WTC11 (cell line): Measurements from ENCODE around the gene CTNNA3. TPM values are rescaled to one million over a fixed set of nuclear protein-coding genes. Genes with fewer than 3 reads are reported as not detected.

Experiments
- ATAC-seq: fragments of 200-7000 bp; cut with Tn5 transposase; 2 replicates; pipeline ENCODE4 v1.10.0; 2021; ENCODE audit warnings: mild to moderate bottlenecking, moderate library complexity
- CTCF ChIA-PET: fragments of 300-600 bp; sonication (Branson Sonifier 250); formaldehyde crosslinking; loops from one replicate; lab custom pipeline; 2021; ENCODE audit warnings: antibody characterized with exemption; lab: Charles Lee
- POLR2A ChIA-PET: fragments of 350-600 bp; sonication (Branson Sonifier 250); formaldehyde crosslinking; loops from one replicate; lab custom pipeline; 2021; ENCODE audit warnings: antibody characterized with exemption; lab: Charles Lee
- DNase-seq: peaks from one replicate; pipeline ENCODE4 v3.0.0; 2021; ENCODE audit warnings: low spot score
- H3K27ac Mint-ChIP-seq: 2 replicates; pipeline ENCODE4 v1.8.0; 2021; ENCODE audit warnings: mixed read lengths
- H3K27me3 Mint-ChIP-seq: 2 replicates; pipeline ENCODE4 v1.8.0; 2021; ENCODE audit warnings: low read depth, mild to moderate bottlenecking, moderate library complexity, mixed read lengths
- H3K36me3 Mint-ChIP-seq: 2 replicates; pipeline ENCODE4 v1.8.0; 2021; ENCODE audit warnings: mixed read lengths
- H3K4me1 Mint-ChIP-seq: 2 replicates; pipeline ENCODE4 v1.8.0; 2022; ENCODE audit warnings: mixed read lengths
- H3K4me3 Mint-ChIP-seq: 2 replicates; pipeline ENCODE4 v1.8.0; 2021; ENCODE audit warnings: mild to moderate bottlenecking, moderate library complexity, mixed read lengths
- H3K9me3 Mint-ChIP-seq: 2 replicates; pipeline ENCODE4 v1.8.0; 2021; ENCODE audit warnings: mixed read lengths
- ATF1 ChIP-seq: sonication (generic); formaldehyde crosslinking; IDR thresholded peaks from 2 replicates; pipeline ENCODE4 v1.8.1; 2023; ENCODE audit warnings: mild to moderate bottlenecking, moderate library complexity, missing genetic modification reagents
- FOXJ3 ChIP-seq: sonication (generic); formaldehyde crosslinking; IDR thresholded peaks from 2 replicates; pipeline ENCODE4 v1.9.0; 2021; ENCODE audit warnings: missing genetic modification reagents, mild to moderate bottlenecking, borderline replicate concordance
- FOXP4 ChIP-seq: sonication (generic); formaldehyde crosslinking; IDR thresholded peaks from 2 replicates; pipeline ENCODE4 v1.8.0; 2022; ENCODE audit warnings: mild to moderate bottlenecking, missing genetic modification reagents
- HMGXB4 ChIP-seq: sonication (generic); formaldehyde crosslinking; IDR thresholded peaks from 2 replicates; pipeline ENCODE4 v1.8.1; 2023; ENCODE audit warnings: mild to moderate bottlenecking, moderate library complexity, missing genetic modification reagents
- JAZF1 ChIP-seq: fragments of 250-450 bp; sonication (Bioruptor Pico); IDR thresholded peaks from 2 replicates; pipeline ENCODE4 v1.9.0; 2021; ENCODE audit warnings: moderate library complexity, mild to moderate bottlenecking, inconsistent platforms
- NFYB ChIP-seq: sonication (generic); formaldehyde crosslinking; conservative IDR thresholded peaks from 2 replicates; pipeline ENCODE4 v1.8.0; 2022; ENCODE audit warnings: low read depth, missing genetic modification reagents
- NR1H2 ChIP-seq: sonication (generic); formaldehyde crosslinking; IDR thresholded peaks from 2 replicates; pipeline ENCODE4 v1.9.0; 2021; ENCODE audit warnings: mild to moderate bottlenecking, moderate library complexity, missing genetic modification reagents
- PREB ChIP-seq: sonication (generic); formaldehyde crosslinking; IDR thresholded peaks from 2 replicates; pipeline ENCODE4 v1.8.1; 2022; ENCODE audit warnings: mild to moderate bottlenecking, missing genetic modification reagents, moderate library complexity, borderline replicate concordance
- SOX15 ChIP-seq: fragments of 250-450 bp; sonication (Bioruptor Pico); IDR thresholded peaks from 2 replicates; pipeline ENCODE4 v1.9.0; 2021; ENCODE audit warnings: mild to moderate bottlenecking
- SP1 ChIP-seq: sonication (generic); formaldehyde crosslinking; conservative IDR thresholded peaks from 2 replicates; pipeline ENCODE4 v1.8.1; 2022; ENCODE audit warnings: missing genetic modification reagents
- STAT6 ChIP-seq: sonication (generic); formaldehyde crosslinking; conservative IDR thresholded peaks from 2 replicates; pipeline ENCODE4 v1.8.1; 2023; ENCODE audit warnings: mild to moderate bottlenecking, low read depth, missing genetic modification reagents, moderate library complexity
- TCF7 ChIP-seq: sonication (generic); formaldehyde crosslinking; IDR thresholded peaks from 2 replicates; pipeline ENCODE4 v1.8.0; 2022; ENCODE audit warnings: mild to moderate bottlenecking, low read depth, missing genetic modification reagents, moderate library complexity
- ZNF396 ChIP-seq: fragments of 250-450 bp; sonication (Bioruptor Pico); IDR thresholded peaks from 2 replicates; pipeline ENCODE4 v1.8.0; 2021; ENCODE audit warnings: mild to moderate bottlenecking, moderate library complexity, borderline replicate concordance
- ZNF512 ChIP-seq: sonication (generic); formaldehyde crosslinking; IDR thresholded peaks from 2 replicates; pipeline ENCODE4 v1.8.1; 2022; ENCODE audit warnings: missing genetic modification reagents, borderline replicate concordance
- ZNF532 ChIP-seq: fragments of 250-450 bp; sonication (Bioruptor Pico); IDR thresholded peaks from 2 replicates; pipeline ENCODE4 v1.9.0; 2021; ENCODE audit warnings: mild to moderate bottlenecking, borderline replicate concordance
- total RNA-seq: library from RNA; stranded (reverse); gene quantifications from 3 replicates; pipeline ENCODE4 v1.2.3, GENCODE V29; 2021

The CTNNA3 gene
- total RNA-seq, 1 experiment from 2014 or later, result 6.1 TPM

GRCh38 chr10:66192162-66192831 is 1503.7 kb downstream of the CTNNA3 start (continued):
- TF ChIP-seq ZNF532 (CRISPR knock-in tag) (no peak), NR1H2 (CRISPR knock-in tag) (no peak), TCF7 (CRISPR knock-in tag) (no peak)

GRCh38 chr10:66190413-66190812 is 1505.6 kb downstream of the CTNNA3 start:
- DNase-seq, result no peak
- Mint-ChIP-seq H3K27me3 (no peaks in the 10 kb centered on the region), H3K9me3 (no peaks in the 10 kb centered on the region)
- TF ChIP-seq ZNF512, result no peak
- TF ChIP-seq NFYB (CRISPR knock-in tag), result no peak
- TF ChIP-seq SP1 (CRISPR knock-in tag), result no peak
- TF ChIP-seq ZNF396 (CRISPR knock-in tag), result no peak
- TF ChIP-seq FOXP4, result no peak
- TF ChIP-seq ATF1 (CRISPR knock-in tag), result no peak
- no peak for TF ChIP-seq ZNF532 (CRISPR knock-in tag)
- TF ChIP-seq FOXJ3 (CRISPR knock-in tag), result no peak
- no peak for TF ChIP-seq STAT6 (CRISPR knock-in tag)
- no peak for TF ChIP-seq HMGXB4 (CRISPR knock-in tag)
- TF ChIP-seq JAZF1, result no peak
- TF ChIP-seq PREB (CRISPR knock-in tag), result no peak
- TF ChIP-seq SOX15 (CRISPR knock-in tag), result no peak
- TF ChIP-seq, all 79 proteins: peak for 0
- H3K4me1 Mint-ChIP-seq, result no peaks in the 10 kb centered on the region
- no peak overlapping the region for H3K4me3 Mint-ChIP-seq
- CTCF ChIA-PET, result no interaction called here
- H3K27ac Mint-ChIP-seq, result no peak overlapping the region
- ATAC-seq, result no peak
- no peaks in the 10 kb centered on the region for H3K36me3 Mint-ChIP-seq
- POLR2A ChIA-PET, result no interaction called here
